HepG2 (cell line): ENCODE results near the gene RPP25L.

Source experiments
- CENPT ChIP-seq: sonication (generic); formaldehyde crosslinking; IDR thresholded peaks from 2 replicates; pipeline ENCODE4 v1.8.0; 2022; ENCODE audit warnings: low read depth, mild to moderate bottlenecking, moderate library complexity, missing genetic modification reagents
- NFRKB ChIP-seq: fragments of 450-650 bp; IDR thresholded peaks from 2 replicates; pipeline ENCODE4 v1.6.1; 2017
- SIN3A ChIP-seq: IDR thresholded peaks from 2 replicates; pipeline ENCODE4 v1.6.1; 2011; ENCODE audit warnings: low read depth, mild to moderate bottlenecking, control low read depth, low read length, borderline replicate concordance
- ZNF747 ChIP-seq: sonication (generic); formaldehyde crosslinking; IDR thresholded peaks from 2 replicates; pipeline ENCODE4 v1.8.1; 2023; ENCODE audit warnings: missing genetic modification reagents, mild to moderate bottlenecking, borderline replicate concordance

DNA sequence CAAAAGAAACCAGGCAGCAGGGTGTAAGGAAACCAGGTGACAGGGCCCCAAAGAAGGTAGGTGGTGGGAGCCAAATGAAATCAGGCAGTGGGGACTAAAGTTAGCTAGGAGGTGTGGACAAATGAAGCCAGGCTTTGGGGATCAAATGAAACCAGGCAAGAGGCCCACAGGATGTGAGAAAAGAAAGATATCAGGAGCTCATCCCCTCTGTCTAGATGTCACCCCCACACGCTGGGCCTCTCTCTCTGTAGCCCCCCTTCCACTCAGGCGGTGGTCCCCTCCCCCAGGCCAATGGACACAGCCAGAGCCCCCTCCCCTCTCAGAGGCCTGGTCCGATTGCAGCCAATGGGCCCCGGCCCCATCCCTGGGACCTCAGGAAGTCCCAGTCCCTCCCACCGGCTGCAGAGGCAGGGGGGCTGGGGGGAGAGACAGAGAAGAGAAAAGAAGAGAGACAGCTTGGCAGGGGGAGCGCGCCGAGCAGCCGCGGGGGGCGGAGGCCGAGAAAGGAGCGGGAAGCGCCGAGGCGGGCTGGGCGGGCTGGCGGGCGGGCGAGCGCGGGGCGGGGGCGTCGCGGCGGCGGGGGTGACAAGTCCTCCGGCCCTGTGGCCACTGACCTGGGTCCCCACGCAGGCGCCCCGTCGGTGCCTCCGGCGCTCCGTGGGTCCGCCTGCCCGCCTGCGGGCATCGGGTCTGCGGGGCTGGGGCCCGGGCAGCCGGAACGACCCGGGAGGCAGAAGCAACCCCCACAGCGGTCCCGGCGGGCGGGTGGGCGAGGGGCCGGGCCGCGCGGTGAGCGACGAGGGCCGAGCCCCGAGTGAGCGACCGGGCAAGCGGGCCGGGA is 34.3 kb downstream of the RPP25L start:
- TF ChIP-seq SIN3A (no peak), CENPT (no peak), NFRKB (no peak), ZNF747 (CRISPR knock-in tag) (no peak)
